HFFc6 (cell line): ENCODE results near the gene ARVCF. TPM values are rescaled to one million over a fixed set of nuclear protein-coding genes. Genes with fewer than 3 reads are reported as not detected.

ENCODE experiments used
- DNase-seq: peaks from one replicate; pipeline ENCODE4 v3.0.0-alpha.2; 2018
- H3K27ac Mint-ChIP-seq: 2 replicates; pipeline ENCODE4 v1.8.0; 2020; ENCODE audit warnings: mild to moderate bottlenecking, mixed read lengths
- H3K27me3 Mint-ChIP-seq: 2 replicates; pipeline ENCODE4 v1.8.0; 2021; ENCODE audit warnings: mild to moderate bottlenecking, moderate library complexity, mixed read lengths; ENCODE audit not compliant: insufficient read depth
- H3K36me3 Mint-ChIP-seq: 2 replicates; pipeline ENCODE4 v1.8.0; 2021; ENCODE audit warnings: low read depth, mixed read lengths
- H3K4me1 Mint-ChIP-seq: 2 replicates; pipeline ENCODE4 v1.8.0; 2020; ENCODE audit warnings: low read depth, mixed read lengths
- H3K4me3 Mint-ChIP-seq: 2 replicates; pipeline ENCODE4 v1.8.0; 2020; ENCODE audit warnings: mild to moderate bottlenecking, moderate library complexity, mixed read lengths
- H3K9me3 Mint-ChIP-seq: 2 replicates; pipeline ENCODE4 v1.8.0; 2020; ENCODE audit warnings: mild to moderate bottlenecking, mixed read lengths
- total RNA-seq, 6 experiments: library from RNA; stranded (reverse); fragmentation: NEBNext Ultra II Directional; extraction: Animal tissue kit (Norgen Biotek cat#: 25700); gene quantifications; 2 replicates in 1 of 6; 3 replicates in 5 of 6; pipeline ENCODE4 v1.2.3, GENCODE V29; 2021
- TF ChIP-seq, protein P1 (sequence below): fragments of 200-600 bp; sonication (generic); IDR thresholded peaks from 2 replicates; pipeline ENCODE4 v1.5.0; 2021; ENCODE audit warnings: antibody characterized with exemption, mild to moderate bottlenecking

ARVCF gene
- total RNA-seq, 6 experiments from 2014 or later: 1.5 to 3.3 (median 2.0) TPM

DNA sequence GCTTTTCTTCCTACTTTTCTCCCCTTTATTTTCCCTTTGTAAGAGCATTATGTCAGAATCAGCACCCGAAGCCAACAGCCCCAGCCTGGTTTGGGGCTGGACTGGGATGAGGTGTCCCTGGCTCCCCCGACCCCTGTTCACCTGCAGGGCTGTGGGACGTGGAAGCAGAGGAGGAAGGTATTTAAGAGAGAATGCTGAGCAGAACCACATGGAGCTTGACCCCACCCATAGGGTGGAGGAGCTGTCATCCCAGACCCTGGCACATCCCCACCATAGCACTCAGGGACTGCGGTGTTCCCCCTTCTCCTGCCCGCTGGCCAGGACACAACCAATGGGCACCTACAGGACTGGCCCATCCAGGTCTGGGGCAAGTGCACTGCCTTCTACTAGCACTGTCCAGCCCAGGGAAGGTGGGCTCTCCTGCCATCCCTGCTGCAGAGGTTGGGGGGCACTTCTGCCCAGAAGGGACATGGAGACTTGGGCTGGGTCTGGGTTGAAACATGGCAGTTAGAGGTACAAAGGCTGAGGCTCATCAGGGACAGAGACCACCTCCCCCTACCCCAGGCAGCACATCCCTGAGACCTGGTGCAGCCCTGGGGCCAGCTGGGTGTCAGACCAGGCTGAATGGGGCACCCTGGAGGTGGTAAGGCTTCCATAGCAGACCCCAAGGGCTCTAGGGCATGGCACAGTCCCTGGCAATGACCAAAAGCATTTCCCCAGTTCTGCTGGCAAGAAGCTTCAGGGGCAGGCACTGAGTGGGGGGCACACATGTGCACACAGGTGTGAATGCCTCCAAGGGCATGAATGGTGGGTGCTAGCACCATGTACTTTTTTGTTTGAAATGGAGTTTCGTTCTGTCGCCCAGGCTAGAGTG lies 23.9 kb upstream of the ARVCF start:
- no peak for DNase-seq
- TF ChIP-seq, protein P1, sequence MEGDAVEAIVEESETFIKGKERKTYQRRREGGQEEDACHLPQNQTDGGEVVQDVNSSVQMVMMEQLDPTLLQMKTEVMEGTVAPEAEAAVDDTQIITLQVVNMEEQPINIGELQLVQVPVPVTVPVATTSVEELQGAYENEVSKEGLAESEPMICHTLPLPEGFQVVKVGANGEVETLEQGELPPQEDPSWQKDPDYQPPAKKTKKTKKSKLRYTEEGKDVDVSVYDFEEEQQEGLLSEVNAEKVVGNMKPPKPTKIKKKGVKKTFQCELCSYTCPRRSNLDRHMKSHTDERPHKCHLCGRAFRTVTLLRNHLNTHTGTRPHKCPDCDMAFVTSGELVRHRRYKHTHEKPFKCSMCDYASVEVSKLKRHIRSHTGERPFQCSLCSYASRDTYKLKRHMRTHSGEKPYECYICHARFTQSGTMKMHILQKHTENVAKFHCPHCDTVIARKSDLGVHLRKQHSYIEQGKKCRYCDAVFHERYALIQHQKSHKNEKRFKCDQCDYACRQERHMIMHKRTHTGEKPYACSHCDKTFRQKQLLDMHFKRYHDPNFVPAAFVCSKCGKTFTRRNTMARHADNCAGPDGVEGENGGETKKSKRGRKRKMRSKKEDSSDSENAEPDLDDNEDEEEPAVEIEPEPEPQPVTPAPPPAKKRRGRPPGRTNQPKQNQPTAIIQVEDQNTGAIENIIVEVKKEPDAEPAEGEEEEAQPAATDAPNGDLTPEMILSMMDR: no peak
- H3K36me3 Mint-ChIP-seq: peaks cover 17% of the 10 kb centered on the region
- no peak overlapping the region for H3K27ac Mint-ChIP-seq
- H3K27me3 Mint-ChIP-seq: peaks cover 3% of the 10 kb centered on the region
- no peak overlapping the region for H3K4me3 Mint-ChIP-seq
- no peaks in the 10 kb centered on the region for H3K9me3 Mint-ChIP-seq
- H3K4me1 Mint-ChIP-seq: no peaks in the 10 kb centered on the region

DNA sequence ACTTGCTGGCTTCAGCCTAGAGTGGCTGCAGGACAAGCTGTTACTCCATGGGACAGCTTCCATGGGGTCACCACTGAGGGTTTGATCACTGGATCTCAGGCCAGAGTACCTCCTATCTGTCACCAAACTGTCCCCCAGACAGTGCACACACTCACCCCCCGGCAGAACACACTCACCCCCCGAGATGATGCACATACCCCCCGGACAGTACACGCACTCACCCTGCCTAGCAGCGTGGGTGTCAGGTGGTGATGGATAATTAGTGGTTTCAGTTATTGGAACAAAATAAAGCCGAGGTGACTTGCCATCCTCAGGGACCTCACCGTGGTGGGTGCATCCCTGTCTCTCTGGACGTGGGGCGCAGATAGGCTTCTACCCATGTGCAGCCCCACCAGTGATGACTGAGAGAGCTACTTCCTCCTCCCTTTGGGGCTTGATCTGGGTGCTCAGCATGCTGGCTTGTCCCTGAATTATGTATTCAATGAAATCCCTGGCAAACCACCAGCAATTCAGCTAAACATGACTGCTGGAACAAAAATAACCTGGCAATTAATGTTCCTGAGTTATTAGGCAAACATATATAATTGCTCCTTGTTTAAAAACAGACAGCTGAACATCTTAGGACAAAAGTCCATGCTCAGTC lies 23.2 kb upstream of the ARVCF start:
- Mint-ChIP-seq H3K4me3 (no peak overlapping the region), H3K4me1 (no peaks in the 10 kb centered on the region), H3K36me3 (peaks cover 16% of the 10 kb centered on the region), H3K27ac (no peak overlapping the region), H3K27me3 (peaks cover 7% of the 10 kb centered on the region), H3K9me3 (no peaks in the 10 kb centered on the region)
- no peak for DNase-seq
- TF ChIP-seq, protein P1: no peak

DNA sequence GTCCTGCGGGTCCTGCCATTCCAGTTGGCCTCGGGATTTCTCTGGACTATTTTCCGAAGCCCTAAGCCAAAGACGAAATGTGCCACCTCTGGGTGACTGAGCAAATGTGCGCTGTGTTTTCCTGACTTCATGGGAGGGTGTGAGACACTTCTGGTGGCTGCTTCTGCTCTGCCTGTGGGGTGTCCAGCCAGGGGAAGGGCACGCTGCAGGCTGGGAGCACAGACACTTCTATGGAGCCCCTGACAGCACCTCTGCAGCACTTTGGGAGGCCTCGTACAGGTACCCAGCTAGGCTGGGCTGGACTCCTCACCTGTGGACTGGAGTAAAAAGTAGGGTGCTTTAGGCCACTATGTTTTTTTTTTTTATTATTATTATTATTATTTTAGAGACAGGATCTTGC lies 22.0 kb upstream of the ARVCF start:
- no peak overlapping the region for H3K4me3 Mint-ChIP-seq
- peaks cover 21% of the 10 kb centered on the region for H3K36me3 Mint-ChIP-seq
- peaks cover 7% of the 10 kb centered on the region for H3K27me3 Mint-ChIP-seq
- no peak overlapping the region for H3K27ac Mint-ChIP-seq
- H3K9me3 Mint-ChIP-seq: peaks cover 5% of the 10 kb centered on the region
- TF ChIP-seq, protein P1: no peak
- DNase-seq: no peak
- no peaks in the 10 kb centered on the region for H3K4me1 Mint-ChIP-seq

DNA sequence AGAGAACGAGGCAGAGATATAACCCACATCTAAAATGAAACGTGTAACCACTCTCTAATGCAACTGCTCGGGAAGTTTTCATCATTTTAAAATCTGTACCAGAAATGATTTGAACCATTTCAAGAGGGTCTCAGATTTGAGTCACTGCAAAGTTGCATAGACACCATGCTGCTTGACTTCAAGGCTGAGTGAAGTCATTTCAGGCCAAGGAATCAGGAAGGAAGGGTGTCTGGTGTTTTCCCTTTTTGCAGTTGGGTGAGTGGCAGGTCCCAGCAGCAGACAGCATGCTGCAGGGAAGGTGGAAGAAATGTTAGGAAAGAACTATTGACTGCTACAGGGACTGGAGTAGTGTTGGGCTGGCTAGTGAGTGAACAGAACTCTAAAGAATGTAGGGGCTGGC lies 20.8 kb upstream of the ARVCF start:
- Mint-ChIP-seq H3K4me3 (no peak overlapping the region), H3K27ac (no peak overlapping the region), H3K27me3 (peaks cover 7% of the 10 kb centered on the region), H3K4me1 (no peaks in the 10 kb centered on the region), H3K36me3 (peaks cover 21% of the 10 kb centered on the region), H3K9me3 (peaks cover 5% of the 10 kb centered on the region)
- DNase-seq: no peak
- TF ChIP-seq, protein P1: no peak

DNA sequence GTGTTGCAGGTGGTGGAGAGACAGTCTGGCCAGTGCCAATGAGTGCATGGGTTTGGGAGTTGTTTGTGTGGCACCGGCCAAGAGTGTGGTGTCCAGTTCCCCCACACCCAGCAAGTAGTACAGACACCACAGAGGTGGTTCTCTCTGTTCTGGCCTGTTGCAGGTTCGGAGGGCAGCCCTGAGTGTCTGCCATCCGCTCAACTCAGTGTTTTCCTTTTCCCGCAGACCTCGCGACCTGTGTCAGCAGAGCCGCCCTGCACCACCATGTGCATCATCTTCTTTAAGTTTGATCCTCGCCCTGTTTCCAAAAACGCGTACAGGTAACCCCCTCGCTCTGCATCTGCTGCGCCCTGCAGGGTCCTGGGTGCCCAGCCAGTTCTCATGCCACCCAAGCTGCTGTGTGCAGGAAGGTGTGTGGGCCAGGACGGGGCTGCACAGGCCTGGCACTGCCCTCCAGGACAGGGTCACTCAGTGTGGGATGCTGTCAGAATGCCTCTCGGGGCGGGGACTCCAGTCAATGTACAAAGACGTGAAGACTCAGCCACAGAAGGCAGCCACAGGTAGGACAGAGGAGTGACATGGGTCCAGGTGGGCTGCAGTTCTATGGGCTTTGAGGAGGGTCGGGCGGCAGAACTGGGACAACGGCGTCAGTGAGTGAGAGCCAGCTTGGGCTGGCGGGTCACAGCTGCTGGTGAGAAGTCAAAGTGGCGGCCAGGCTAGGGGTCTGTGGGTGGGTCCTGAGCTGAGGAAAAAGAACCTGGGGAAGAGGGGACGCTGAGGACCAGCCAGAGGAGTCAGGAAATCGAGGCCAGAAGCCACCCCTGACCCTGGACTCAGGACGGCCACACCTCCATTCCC lies 20.1 kb upstream of the ARVCF start:
- no peak overlapping the region for H3K4me3 Mint-ChIP-seq
- no peaks in the 10 kb centered on the region for H3K4me1 Mint-ChIP-seq
- H3K27ac Mint-ChIP-seq: no peak overlapping the region
- H3K27me3 Mint-ChIP-seq: peaks cover 7% of the 10 kb centered on the region
- H3K9me3 Mint-ChIP-seq: peaks cover 5% of the 10 kb centered on the region
- DNase-seq: no peak
- TF ChIP-seq, protein P1: no peak
- H3K36me3 Mint-ChIP-seq: peaks cover 21% of the 10 kb centered on the region
